HG03196 (cell line): ENCODE data around the gene BSN.

Experiments used
- ATAC-seq: cut with Tn5 transposase; IDR thresholded peaks from one replicate; pipeline ENCODE4 v1.9.1; 2021; ENCODE audit not compliant: unreplicated experiment

BSN gene

DNA sequence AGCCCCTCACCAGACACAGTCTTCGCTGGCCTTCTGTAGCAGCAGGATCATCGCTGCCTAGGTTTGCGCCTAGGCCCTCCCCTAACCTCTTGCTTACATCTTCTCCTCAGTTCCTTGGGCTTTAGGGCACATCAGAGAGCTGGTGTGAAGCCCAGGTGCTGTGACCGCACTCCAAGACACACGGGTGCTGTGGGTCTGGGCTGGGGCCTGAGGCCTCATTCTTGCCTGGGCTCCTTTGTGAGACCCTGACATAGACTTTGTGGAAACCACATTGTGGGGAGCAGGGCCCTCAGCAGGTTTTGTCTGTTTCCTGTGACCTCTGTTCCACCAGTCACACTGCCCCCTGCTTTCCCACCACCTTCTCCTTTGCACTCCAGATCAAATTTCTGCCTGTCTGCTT lies 157.2 kb downstream of the BSN start:
- no peak for ATAC-seq

DNA sequence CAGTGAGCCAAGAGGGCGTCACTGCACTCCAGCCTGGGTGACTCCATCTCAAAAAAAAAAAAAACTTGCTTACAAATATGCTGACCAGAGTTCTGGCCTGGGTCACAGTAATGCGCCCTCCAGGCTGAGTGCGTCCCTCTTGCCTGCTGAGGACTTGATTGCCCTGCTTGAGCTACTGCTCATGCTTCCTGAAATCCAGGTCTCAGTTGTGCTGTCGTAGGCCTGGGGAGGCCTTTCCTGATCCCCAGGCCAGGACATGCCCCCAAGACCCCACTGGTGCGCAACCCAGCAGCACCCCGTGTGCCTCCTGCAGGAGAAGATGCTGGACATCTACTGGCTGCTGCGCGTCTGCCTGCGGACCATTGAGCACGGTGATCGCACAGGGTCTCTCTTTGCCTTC lies 157.9 kb downstream of the BSN start:
- ATAC-seq, result no peak

DNA sequence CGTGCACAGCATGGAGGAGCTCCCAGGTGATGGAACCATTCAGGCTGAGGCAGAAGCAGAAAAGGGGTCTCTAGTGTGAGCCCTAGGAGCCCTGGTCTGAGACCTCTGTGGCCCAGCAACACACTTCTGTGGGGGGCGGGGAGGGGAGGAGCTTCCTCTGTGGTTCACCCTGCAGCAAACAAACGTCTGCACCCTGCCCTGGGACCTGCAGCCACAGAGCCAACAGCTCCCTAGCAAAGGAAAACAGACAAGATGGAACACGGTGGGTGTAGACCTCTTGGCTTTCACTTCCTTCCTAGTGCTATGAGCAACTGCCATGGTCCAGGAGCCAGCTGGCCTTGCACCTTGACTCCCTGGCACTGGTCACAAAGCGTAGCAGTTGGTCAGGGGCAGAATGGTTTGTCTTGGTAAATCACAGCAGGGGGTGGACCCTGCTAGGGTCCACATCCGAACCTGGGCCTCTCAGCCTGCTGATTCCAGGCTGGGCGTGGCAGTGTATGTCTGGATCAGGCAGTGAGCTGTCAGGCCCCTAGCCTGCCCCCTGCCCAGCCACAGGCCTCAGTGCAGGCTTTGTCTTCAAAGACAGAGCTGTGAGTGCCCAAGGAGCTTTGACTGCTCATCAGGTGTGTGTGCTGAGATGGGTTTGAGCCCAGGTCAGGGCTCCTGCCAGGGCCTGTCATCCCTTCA lies 158.5 kb downstream of the BSN start:
- ATAC-seq, result no peak

- no peak for ATAC-seq
These were observed 159.2 kb downstream of the BSN start for GRCh38 chr3:49713336-49714105.

DNA sequence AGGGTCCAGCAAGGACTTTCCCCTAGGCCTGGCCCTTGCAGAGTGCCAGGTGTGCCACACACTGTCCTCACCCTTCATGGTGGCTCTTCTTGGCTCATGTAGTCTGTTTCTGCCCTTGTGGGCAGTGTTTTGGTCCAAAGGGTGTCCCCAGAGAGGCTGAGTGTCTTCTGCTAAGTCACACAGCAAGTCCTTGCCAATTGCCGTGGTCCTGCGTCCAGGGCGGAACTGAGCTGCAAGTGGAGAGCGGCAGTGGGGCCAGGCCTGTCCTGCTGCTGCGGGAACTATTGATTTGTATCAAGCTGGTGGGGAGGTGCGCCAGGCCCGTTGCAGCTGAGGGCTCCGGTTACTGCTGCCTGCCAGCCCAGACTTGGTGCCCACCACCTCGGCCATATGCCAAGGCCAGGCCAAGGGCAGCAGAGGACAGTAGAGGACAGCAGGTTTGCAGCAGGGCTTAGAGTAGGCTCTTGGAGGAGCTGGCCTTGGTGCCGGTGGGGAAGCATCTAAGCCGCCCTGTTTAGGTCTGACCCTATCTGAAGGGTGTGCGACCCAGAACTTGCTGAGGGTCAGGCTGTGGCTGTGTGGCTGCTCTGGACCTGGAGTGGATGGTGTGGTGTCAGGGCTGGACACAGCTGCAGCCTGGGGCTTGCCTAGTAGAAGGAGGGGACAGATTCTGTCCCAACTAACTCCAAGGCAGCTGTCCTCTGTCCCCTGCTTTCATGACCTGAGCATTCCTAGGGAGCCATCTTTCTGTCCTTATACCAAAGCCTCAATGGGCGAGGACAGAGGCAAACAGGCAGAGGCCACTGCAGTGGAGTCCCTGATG lies 160.7 kb downstream of the BSN start:
- ATAC-seq, result no peak

- no peak for ATAC-seq
These were observed 161.4 kb downstream of the BSN start for GRCh38 chr3:49715611-49716121.

DNA sequence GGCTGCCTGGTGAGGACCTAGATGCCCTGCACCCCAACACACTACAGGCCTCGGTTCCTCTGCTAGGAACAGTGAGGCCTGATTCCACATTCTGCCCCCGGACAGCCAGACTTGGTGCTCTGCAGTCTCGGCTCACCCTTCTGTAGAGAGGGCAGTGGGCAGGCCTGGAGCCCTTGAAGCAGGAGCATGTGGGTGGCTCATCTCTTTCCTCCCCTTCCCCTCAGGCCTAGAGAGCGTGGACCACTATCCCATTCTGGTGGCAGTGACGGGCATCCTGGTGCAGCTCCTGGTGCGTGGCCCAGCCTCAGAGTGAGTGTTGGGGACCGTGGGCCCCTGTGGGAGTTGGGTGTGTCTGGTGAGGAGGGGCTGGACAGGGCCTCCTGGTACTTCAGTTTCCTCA lies 161.9 kb downstream of the BSN start:
- ATAC-seq, result no peak

GRCh38 chr3:49716691-49717210 lies 162.5 kb downstream of the BSN start:
- no peak for ATAC-seq

DNA sequence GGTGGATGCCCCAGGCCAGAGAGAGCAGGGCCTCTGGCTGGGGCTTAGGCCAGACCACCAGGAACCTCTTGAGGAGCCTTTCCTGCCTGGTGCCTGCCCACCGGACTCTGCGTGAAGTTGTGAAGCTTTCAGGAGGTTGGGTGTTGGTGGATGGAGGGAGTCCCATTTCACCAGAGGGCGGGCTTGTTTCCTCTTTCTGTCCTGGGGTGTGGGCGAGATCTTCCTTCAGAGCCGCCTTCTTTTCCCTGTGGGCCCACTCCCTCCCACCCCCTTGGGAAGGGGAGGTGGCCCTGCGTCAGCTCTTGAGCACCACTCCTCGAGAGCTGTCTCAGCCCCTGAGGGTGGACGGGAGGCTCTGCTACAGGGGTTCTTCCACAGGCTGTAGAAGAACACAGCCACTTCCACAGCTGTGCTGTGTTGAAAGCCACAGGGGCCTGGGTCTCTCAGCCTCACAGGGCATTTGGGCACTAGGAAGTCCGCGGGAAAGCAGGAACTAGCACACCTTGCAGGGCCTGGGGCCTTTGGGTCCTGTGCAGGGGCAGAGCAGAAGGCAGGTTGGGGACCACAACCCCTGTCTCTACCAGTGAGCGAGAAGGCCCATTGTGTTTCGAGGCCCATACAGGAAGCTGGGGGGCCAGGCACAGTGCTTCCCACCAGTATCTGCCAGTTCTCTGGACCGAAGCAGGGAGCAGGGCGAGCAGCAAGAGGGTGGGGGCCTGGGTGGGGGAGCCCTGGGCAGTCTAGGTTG lies 163.1 kb downstream of the BSN start:
- no peak for ATAC-seq

DNA sequence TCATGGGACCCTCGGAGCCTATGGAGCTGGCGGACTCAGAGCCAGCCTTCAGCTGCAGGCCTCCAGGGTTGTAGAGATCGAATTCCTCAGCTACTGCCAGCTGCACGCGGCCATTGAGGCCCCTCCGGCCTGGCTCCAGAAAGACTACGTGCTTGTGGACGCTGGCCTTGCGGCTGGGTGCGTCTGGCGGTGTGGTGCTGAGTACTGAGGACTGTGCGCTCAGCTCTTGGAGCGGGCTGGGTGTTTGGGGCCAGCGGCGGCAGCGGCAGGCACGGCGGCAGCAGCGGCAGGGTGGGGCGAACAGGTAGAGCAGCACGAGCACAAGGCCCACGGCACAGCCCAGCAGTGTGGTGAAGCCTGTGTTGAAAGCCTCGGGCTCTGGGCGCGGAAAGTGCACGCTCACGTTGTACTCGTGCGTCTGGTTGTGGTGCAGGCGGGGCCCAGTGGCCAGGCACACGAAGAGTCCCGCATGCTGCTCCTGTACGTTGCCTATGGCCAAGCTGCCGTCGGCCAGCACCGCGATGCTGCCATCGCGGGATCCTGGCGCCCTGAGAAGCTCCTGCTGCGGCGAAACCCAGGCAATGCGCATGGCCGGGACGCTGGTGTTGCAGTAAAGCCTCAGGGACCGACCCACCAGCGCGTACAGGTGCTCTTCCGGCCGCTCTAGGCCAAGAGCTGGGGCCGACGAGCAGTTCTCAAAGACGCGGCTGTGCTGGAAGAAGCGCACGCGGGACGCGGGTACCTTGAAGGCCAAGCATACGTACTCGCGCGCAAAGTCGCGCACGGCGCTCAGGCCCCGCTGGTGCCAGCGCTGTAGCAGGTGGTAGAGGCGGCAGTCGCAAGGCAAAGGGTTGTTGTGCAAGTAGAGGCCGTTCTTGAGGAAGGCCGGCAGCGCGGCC lies 163.9 kb downstream of the BSN start:
- no peak for ATAC-seq

DNA sequence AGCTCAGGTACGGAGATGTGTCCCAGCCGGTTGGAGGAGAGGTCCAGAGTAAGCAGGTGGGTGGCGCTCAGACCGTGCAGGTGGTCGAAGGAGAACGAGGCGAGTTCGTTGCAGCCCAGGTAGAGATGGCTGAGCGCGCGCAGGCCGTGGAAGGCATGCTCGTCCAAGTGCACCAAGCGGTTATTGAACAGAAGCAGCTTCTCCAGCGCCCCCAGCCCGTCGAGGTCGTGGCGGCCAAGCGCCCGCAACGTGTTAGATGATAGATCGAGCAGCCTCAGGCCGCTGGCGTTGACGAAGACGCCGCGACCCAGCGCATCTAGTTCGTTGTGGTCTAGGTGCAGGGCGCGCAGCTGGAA lies 164.6 kb downstream of the BSN start:
- no peak for ATAC-seq

DNA sequence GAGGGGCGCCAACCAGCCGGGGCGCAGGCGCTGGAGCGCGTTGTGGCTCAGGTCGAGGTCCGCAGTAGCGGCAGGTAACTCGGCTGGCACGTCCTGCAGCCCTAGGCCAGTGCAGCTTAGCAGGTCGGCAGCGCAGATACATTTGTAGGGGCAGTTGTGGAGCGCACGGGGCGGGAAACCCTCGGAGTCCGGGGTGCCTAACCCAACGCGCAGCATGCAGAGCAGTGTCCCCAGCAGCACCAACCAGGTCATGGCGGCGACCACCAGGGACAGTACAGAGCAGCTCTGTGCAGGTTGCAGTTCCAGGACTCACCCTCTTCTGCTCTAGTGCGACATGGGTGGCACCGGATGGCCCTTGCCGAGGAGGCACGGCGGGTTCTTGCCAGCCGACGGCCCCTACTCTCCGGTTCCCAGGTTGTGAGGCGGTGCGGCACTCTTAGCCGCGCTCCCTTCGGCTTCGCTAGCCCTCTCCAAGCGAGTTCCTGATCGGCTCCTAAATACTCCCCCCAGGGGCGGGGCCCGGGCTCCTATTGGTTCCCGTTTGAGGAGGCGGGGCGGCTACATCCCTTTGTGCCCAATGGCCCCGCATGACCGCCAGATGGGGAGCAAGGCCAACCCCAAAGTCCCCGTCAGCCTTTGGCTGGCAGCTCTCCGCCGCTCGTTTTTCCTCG lies 165.1 kb downstream of the BSN start, which contains the start of gene AMIGO3:
TSS of gene AMIGO3 (minus strand) at position 471 of the 671 bp plus-strand sequence. CDS start at position 252, 219 bp downstream.
- peak; percentile 47 for ATAC-seq
